Fibroblast of lung (primary cell): ENCODE measurements around the gene NBEA. TPM values are rescaled to one million over a fixed set of nuclear protein-coding genes. Genes with fewer than 3 reads are reported as not detected.
"Not testable (repeated sequence)": the region's sequence is repeated elsewhere in the genome, so short reads cannot be mapped to it uniquely, and the experiment has no call there.

Experiments
- DNase-seq, 2 donors: peaks; one replicate each; pipeline versions ENCODE4 v3.0.0 to v3.0.0-alpha.2; 2010; ENCODE audit warnings: low read depth in 2 of 2
- H2AFZ ChIP-seq: 2 replicates; pipeline ENCODE4 v1.5.1; 2012; ENCODE audit warnings: low read length, control low read depth, inconsistent platforms
- H3K27ac ChIP-seq: 2 replicates; pipeline ENCODE4 v1.5.1; 2011; ENCODE audit warnings: low read length, control low read depth; ENCODE audit not compliant: insufficient read depth
- H3K27me3 ChIP-seq: 2 replicates; pipeline ENCODE4 v1.5.1; 2011; ENCODE audit warnings: mild to moderate bottlenecking, low read length; ENCODE audit not compliant: control insufficient read depth, insufficient read depth
- H3K36me3 ChIP-seq: 2 replicates; pipeline ENCODE4 v1.5.1; 2011; ENCODE audit warnings: low read length; ENCODE audit not compliant: control insufficient read depth, insufficient read depth
- H3K4me1 ChIP-seq: 2 replicates; pipeline ENCODE4 v1.5.1; 2011; ENCODE audit warnings: low read length; ENCODE audit not compliant: control insufficient read depth, insufficient read depth; ENCODE audit errors: extremely low read depth
- H3K4me2 ChIP-seq: 2 replicates; pipeline ENCODE4 v1.5.1; 2011; ENCODE audit warnings: low read length, control low read depth; ENCODE audit not compliant: insufficient read depth; ENCODE audit errors: extremely low read depth
- H3K4me3 ChIP-seq, 4 experiments: fragments of 200-600 bp in 1 of 4; sonication (generic) in 1 of 4; replicated peaks in 1 of 4; 2 replicates each; pipeline ENCODE4 v1.5.1; 2011 to 2016; ENCODE audit warnings: low read length in 4 of 4, low read depth in 3 of 4, mild to moderate bottlenecking in 3 of 4, control low read depth in 2 of 4, inconsistent platforms in 1 of 4, mixed read lengths in 1 of 4; ENCODE audit not compliant: insufficient read depth in 1 of 4; ENCODE audit errors: control extremely low read depth in 1 of 4
- H3K79me2 ChIP-seq: 2 replicates; pipeline ENCODE4 v1.5.1; 2012; ENCODE audit warnings: mild to moderate bottlenecking, low read length, inconsistent platforms; ENCODE audit not compliant: control insufficient read depth, insufficient read depth
- H3K9ac ChIP-seq: 2 replicates; pipeline ENCODE4 v1.5.1; 2011; ENCODE audit warnings: mild to moderate bottlenecking, low read length, control low read depth; ENCODE audit not compliant: insufficient read depth
- H3K9me3 ChIP-seq: 2 replicates; pipeline ENCODE4 v1.5.1; 2012; ENCODE audit warnings: low read depth, low read length; ENCODE audit not compliant: control insufficient read depth, insufficient read depth
- H4K20me1 ChIP-seq: 2 replicates; pipeline ENCODE4 v1.5.1; 2011; ENCODE audit warnings: low read length; ENCODE audit not compliant: control insufficient read depth, insufficient read depth; ENCODE audit errors: extremely low read depth
- CTCF ChIP-seq, 2 donors: IDR thresholded peaks in 1 of 2; conservative IDR thresholded peaks in 1 of 2; 1 replicate in 1 of 2; 2 replicates in 1 of 2; pipeline ENCODE4 v1.5.1; 2011 to 2012; ENCODE audit warnings: low read length in 2 of 2, control low read depth in 1 of 2, inconsistent platforms in 1 of 2, low read depth in 1 of 2, mild to moderate bottlenecking in 1 of 2
- EZH2 ChIP-seq: IDR thresholded peaks from 2 replicates; pipeline ENCODE4 v1.5.1; 2012; ENCODE audit warnings: low read length, control low read depth, mild to moderate bottlenecking; ENCODE audit errors: missing control alignments
- polyA plus RNA-seq, 2 donors: library from polyadenylated mRNA; depleted of rRNA in 1 of 2; stranded (reverse) in 1 of 2; unstranded in 1 of 2; fragments of >200 nt; gene quantifications; 2 replicates each; pipeline ENCODE4 v1.2.1, GENCODE V29; 2011 to 2012; ENCODE audit warnings: missing spikeins in 1 of 2
- total RNA-seq: library from RNA; depleted of rRNA; stranded (reverse); fragments of >200 nt; gene quantifications from 2 replicates; pipeline ENCODE4 v1.2.1, GENCODE V29; 2014

The NBEA gene
- total and polyA plus RNA-seq, 2 donors (not counting 1 experiment from before 2014, with no cell fraction given), result 3.6 to 7.8 TPM

DNA sequence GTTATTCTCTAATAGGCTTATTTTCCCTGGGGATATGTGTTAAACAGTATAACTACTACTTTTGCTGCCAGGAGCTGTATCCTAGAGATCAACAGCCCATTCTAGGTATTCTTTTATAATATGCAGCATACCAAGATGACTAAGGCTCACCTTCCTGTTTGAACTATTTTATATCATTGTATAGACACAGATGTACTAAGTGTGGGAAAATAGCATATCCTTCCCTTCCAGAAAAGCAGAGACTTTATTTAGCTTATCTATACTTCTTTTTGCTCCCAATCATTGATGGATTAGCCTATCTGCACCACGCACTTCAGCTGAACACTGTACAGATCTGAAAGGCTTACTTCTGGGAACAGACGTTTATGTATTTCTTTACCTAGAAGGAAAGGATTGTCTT lies 451.8 kb downstream of the NBEA start:
- TF ChIP-seq CTCF (conservative IDR thresholded peaks at IDR 0.05 in 1 of 2, IDR thresholded peaks at IDR 0.05 in 1 of 2; ENCODE audit: low read depth in 1 of 2, low read length in 2 of 2), result no peak
- no peak for TF ChIP-seq EZH2
- Histone ChIP-seq H3K27me3 (no peaks in the 10 kb centered on the region), H3K9ac (no peak overlapping the region), H3K4me1 (no peaks in the 10 kb centered on the region), H3K9me3 (no peaks in the 10 kb centered on the region), H2AFZ (no peak overlapping the region), H4K20me1 (no peaks in the 10 kb centered on the region), H3K79me2 (no peaks in the 10 kb centered on the region), H3K27ac (no peak overlapping the region), H3K36me3 (no peaks in the 10 kb centered on the region), H3K4me2 (no peak overlapping the region), H3K4me3 (no peak overlapping the region)
- DNase-seq, result no peak

- not testable (repeated sequence) for H3K4me1 ChIP-seq
These were observed 466.2 kb downstream of the NBEA start for GRCh38 chr13:35408285-35408684.

DNA sequence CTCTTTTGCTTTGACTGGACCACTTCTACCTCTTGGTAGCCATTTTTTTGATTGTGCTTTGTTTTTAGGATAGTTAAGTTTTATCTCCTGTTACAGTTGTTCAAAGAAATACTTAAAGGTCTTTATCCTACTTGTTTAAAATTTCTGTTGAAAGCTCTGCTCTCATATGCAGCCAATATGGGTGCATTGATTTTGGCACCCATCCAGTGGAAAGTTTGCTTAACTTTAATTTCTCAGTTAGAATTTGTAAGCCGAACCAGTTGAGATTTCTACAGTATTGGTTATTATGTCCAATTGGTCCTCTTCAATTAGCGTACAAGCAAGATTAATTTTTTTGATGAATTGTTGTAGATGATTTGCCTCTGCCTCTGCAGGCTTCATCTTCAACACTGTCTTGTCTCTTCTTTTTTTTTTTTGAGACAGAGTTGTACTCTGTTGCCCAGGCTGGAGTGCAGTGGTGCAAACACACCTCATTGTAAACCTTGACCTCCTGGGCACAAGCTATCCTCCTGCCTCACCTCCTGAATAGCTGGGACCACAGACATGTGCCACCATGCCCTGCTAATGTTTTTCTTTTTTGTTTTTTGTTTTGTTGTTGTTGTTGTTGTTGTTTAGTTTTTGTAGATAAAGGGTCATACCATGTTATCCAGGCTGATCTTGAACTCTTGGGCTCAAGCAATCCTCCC lies 469.1 kb downstream of the NBEA start:
- Histone ChIP-seq H2AFZ (no peak overlapping the region), H3K9ac (no peak overlapping the region), H3K27ac (no peak overlapping the region), H3K27me3 (no peaks in the 10 kb centered on the region), H3K4me3 (no peak overlapping the region), H3K79me2 (no peaks in the 10 kb centered on the region), H3K4me2 (no peak overlapping the region), H3K9me3 (no peaks in the 10 kb centered on the region), H3K36me3 (no peaks in the 10 kb centered on the region), H4K20me1 (no peaks in the 10 kb centered on the region), H3K4me1 (no peaks in the 10 kb centered on the region)
- TF ChIP-seq EZH2 (no peak), CTCF (conservative IDR thresholded peaks at IDR 0.05 in 1 of 2, IDR thresholded peaks at IDR 0.05 in 1 of 2; ENCODE audit: low read depth in 1 of 2, low read length in 2 of 2) (no peak)
- no peak for DNase-seq

More at GRCh38 chr13:35408285-35408684, 466.2 kb downstream of the NBEA start:
- H3K27ac ChIP-seq, H2AFZ ChIP-seq, H3K4me3 ChIP-seq, H4K20me1 ChIP-seq, H3K4me2 ChIP-seq, DNase-seq, H3K36me3 ChIP-seq, H3K9me3 ChIP-seq, H3K9ac ChIP-seq, H3K27me3 ChIP-seq, H3K79me2 ChIP-seq: not testable (repeated sequence)
